GM06990 (cell line): ENCODE measurements around the gene PAIP2B.

Experiments
- DNase-seq: peaks from one replicate; pipeline ENCODE4 v3.0.0-alpha.2; 2011; ENCODE audit not compliant: insufficient read length; ENCODE audit errors: extremely low read depth
- H3K27me3 ChIP-seq: replicated peaks from 2 replicates; pipeline ENCODE4 v1.6.0; 2011; ENCODE audit warnings: low read length; ENCODE audit not compliant: control insufficient read depth, insufficient read depth
- H3K36me3 ChIP-seq: 2 replicates; pipeline ENCODE4 v1.5.1; 2011; ENCODE audit warnings: low read length; ENCODE audit not compliant: control insufficient read depth, insufficient read depth
- H3K4me3 ChIP-seq: replicated peaks from 2 replicates; pipeline ENCODE4 v1.5.1; 2011; ENCODE audit warnings: low read depth, mild to moderate bottlenecking, control low read depth, low read length
- TF ChIP-seq, protein P1 (sequence below): IDR thresholded peaks from 2 replicates; pipeline ENCODE4 v1.5.1; 2011; ENCODE audit warnings: low read length, control low read depth, mild to moderate bottlenecking, inconsistent platforms; ENCODE audit not compliant: insufficient read depth, poor library complexity, severe bottlenecking

PAIP2B gene

DNA sequence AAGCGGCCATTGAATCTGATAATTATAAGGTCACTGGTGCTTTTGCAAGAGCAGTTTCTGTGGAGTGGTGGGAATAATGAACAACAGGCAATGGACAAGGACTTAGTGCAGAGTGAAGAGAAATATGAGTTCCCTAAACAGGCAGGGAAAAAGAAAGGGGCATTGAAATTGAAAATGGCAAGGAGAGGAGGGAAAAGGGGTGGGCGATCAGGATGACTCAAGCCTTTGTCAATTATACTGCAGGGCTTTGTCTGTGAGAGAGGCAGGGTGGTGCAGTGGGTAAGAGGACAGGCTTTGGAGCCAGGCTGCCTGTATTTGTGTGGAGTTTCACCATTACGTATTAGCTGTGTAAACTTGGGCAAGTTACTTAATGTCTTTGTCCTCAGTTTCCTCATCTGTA is 29.5 kb upstream of the PAIP2B start:
- TF ChIP-seq, protein P1, sequence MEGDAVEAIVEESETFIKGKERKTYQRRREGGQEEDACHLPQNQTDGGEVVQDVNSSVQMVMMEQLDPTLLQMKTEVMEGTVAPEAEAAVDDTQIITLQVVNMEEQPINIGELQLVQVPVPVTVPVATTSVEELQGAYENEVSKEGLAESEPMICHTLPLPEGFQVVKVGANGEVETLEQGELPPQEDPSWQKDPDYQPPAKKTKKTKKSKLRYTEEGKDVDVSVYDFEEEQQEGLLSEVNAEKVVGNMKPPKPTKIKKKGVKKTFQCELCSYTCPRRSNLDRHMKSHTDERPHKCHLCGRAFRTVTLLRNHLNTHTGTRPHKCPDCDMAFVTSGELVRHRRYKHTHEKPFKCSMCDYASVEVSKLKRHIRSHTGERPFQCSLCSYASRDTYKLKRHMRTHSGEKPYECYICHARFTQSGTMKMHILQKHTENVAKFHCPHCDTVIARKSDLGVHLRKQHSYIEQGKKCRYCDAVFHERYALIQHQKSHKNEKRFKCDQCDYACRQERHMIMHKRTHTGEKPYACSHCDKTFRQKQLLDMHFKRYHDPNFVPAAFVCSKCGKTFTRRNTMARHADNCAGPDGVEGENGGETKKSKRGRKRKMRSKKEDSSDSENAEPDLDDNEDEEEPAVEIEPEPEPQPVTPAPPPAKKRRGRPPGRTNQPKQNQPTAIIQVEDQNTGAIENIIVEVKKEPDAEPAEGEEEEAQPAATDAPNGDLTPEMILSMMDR: no peak
- no peak overlapping the region for H3K4me3 ChIP-seq
- no peaks in the 10 kb centered on the region for H3K27me3 ChIP-seq
- H3K36me3 ChIP-seq: no peaks in the 10 kb centered on the region
- no peak for DNase-seq

DNA sequence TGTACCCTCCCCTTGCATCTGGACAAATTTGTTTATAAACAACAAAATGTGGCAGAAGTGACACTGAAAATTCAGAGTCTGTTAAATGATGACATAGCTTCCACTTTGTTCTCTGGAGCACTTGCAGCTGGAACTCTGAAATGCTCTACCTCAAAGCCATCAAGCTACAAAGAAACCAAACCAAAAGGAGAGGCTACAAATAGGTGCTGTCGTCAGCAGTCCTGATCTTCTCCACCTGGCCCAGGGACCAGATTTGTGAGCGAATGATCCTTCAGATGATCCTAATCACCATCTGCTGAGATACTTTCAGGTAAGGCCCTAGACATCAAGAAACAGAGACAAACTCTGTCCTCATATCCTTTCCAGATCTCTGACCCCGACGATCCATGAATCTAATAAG is 27.9 kb upstream of the PAIP2B start:
- no peaks in the 10 kb centered on the region for H3K36me3 ChIP-seq
- H3K4me3 ChIP-seq: no peak overlapping the region
- no peaks in the 10 kb centered on the region for H3K27me3 ChIP-seq
- TF ChIP-seq, protein P1: no peak
- no peak for DNase-seq

DNA sequence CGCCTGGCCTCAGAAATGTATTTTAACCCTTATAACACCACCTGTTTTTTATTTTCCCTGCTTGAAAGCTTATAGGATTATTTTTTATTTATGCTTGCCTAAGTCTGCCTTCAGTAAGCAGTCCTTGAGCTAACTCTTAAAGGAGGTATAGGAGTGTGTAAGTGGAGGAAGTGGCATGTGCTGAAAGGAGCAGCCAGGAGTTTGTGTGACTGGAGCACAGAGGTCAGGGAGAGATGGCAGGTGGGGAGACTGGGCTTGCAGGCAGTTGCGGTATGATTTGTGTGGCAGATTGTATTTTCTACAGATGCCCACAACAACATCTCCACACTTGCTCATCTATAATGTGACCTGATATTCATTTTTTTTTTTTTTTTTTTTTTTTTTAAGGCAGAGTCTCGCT is 27.2 kb upstream of the PAIP2B start:
- H3K4me3 ChIP-seq: no peak overlapping the region
- no peaks in the 10 kb centered on the region for H3K36me3 ChIP-seq
- DNase-seq: no peak
- no peaks in the 10 kb centered on the region for H3K27me3 ChIP-seq
- TF ChIP-seq, protein P1: no peak

DNA sequence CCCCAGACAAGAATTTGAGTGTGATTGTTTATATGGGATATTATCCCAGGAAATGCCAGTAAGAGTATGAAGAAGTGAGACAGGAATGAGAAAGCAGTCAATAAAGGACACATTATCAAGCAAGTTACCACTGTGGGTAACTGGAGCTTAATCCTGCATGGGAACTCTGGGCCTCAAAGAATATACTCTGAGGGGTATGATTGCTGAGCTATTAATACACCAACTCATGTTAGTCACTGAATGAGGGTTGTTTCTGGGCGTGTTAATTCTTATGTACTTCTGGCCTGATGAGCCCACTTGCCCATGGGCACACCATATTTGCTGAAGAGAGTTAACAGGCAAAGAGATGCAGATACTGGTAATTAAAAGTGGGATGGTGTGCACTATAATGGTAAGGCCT is 26.6 kb upstream of the PAIP2B start:
- no peaks in the 10 kb centered on the region for H3K36me3 ChIP-seq
- TF ChIP-seq, protein P1: no peak
- H3K27me3 ChIP-seq: no peaks in the 10 kb centered on the region
- no peak for DNase-seq
- H3K4me3 ChIP-seq: no peak overlapping the region

DNA sequence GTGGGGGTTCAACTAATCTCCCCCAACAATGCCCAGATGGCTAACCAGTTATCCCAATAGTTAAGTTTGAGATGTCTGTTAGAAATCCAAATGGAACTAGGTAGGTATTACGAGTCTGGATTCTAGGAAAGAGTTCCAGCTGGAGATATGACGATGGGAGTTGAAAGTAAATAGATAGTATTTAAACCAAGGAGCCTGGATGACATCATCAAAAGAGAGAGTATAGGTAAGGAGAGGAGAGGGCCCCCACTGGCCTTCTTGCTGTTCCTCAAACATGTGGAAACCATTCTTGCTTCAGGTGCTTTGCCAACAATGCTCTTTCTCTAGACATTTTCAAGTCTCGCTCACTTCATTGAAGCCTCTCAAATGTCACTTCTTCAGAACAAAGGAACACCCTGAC is 26.0 kb upstream of the PAIP2B start:
- no peaks in the 10 kb centered on the region for H3K27me3 ChIP-seq
- TF ChIP-seq, protein P1: no peak
- DNase-seq: no peak
- no peak overlapping the region for H3K4me3 ChIP-seq
- H3K36me3 ChIP-seq: no peaks in the 10 kb centered on the region

DNA sequence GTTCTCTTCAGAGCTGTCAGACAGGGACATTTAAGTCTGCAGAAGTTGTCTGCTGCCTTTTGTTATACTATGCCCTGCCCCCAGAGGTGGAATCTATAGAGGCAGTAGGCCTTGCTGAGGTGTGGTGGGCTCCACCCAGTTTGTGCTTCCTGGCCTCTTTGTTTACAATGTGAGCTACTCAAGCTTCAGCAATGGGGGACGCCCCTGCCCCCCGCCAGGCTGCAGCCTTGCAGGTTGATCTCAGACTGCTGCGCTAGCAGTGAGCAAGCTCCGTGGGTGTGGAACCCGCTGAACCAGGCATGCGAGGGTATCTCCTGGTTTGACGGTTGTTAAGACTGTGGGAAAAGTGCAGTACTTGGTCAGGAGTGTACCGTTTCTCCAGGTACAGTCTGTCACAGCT is 24.0 kb upstream of the PAIP2B start:
- H3K36me3 ChIP-seq: no peaks in the 10 kb centered on the region
- H3K27me3 ChIP-seq: no peaks in the 10 kb centered on the region
- TF ChIP-seq, protein P1: no peak
- no peak for DNase-seq
- H3K4me3 ChIP-seq: no peak overlapping the region
